AG04449 (cell line): Measurements from ENCODE around the gene KDM7A.
A peak's percentile ranks its signal among the peaks of the same experiment; 100 is the strongest.

Experiments used
- CTCF ChIA-PET: fragments of 350-600 bp; formaldehyde crosslinking; extraction: SDS; loops from one replicate; lab custom pipeline; 2021; ENCODE audit warnings: antibody characterized with exemption; lab: Yijun Ruan, JAX
- POLR2A ChIA-PET: fragments of 400-600, 350-600 bp; formaldehyde crosslinking; extraction: SDS; loops from one replicate; lab custom pipeline; 2020; ENCODE audit warnings: antibody characterized with exemption, inconsistent platforms; lab: Yijun Ruan, JAX
- DNase-seq: peaks from one replicate; pipeline ENCODE4 v3.0.0-alpha.2; 2010; ENCODE audit warnings: low read depth, low spot score
- H3K4me3 ChIP-seq: 2 replicates; pipeline ENCODE4 v1.5.1; 2011; ENCODE audit warnings: low read depth, mild to moderate bottlenecking, control low read depth, low read length
- CTCF ChIP-seq: IDR thresholded peaks from one replicate; pipeline ENCODE4 v1.5.1; 2011; ENCODE audit warnings: mild to moderate bottlenecking, moderate library complexity, low read length, control low read depth, inconsistent platforms; ENCODE audit not compliant: insufficient read depth; ENCODE audit errors: missing control alignments

Gene KDM7A

GRCh38 chr7:140182917-140183316 is 6.1 kb upstream of the KDM7A start:
- no peak for TF ChIP-seq CTCF
- no peak overlapping the region for H3K4me3 ChIP-seq
- DNase-seq: no peak
- ChIA-PET POLR2A (no interaction called here), CTCF (interaction anchor here (1.5 kb wide), 1 partner anchor 15 kb away, joined by 5 read pairs; no protein-coding TSS in a partner anchor)

- no peak for TF ChIP-seq CTCF
- ChIA-PET CTCF (no interaction called here), POLR2A (no interaction called here)
- no peak overlapping the region for H3K4me3 ChIP-seq
- no peak for DNase-seq
These were observed 2.6 kb upstream of the KDM7A start for GRCh38 chr7:140179339-140179738.

- TF ChIP-seq CTCF: no peak
- CTCF ChIA-PET: interaction anchor here (1.0 to 4.8 kb wide), 4 partner anchors 10 to 167 kb away, joined by 3 to 33 read pairs (median 4); no protein-coding TSS in a partner anchor
- POLR2A ChIA-PET: interaction anchor here (0.6 to 1.3 kb wide), 3 partner anchors 23 to 817 kb away, joined by 3 to 4 read pairs (median 3); partner anchors contain the start of gene LUC7L2
- DNase-seq: no peak
- H3K4me3 ChIP-seq: peak overlapping the region; percentile 66
These were observed 571 bp downstream of the KDM7A start for GRCh38 chr7:140176122-140176701.

- ChIA-PET POLR2A (interaction anchor here (0.6 kb wide), 4 partner anchors 8 to 141 kb away, joined by 3 read pairs; no protein-coding TSS in a partner anchor), CTCF (interaction anchor here (1.0 to 4.8 kb wide), 2 partner anchors 151 to 160 kb away, joined by 3 to 33 read pairs; no protein-coding TSS in a partner anchor)
- peak; percentile 68 for DNase-seq
- TF ChIP-seq CTCF: peak; percentile 78
- H3K4me3 ChIP-seq: peak overlapping the region; percentile 66
These were observed 1.3 kb downstream of the KDM7A start for GRCh38 chr7:140175221-140176121.

- POLR2A ChIA-PET: no interaction called here
- CTCF ChIA-PET: interaction anchor here (1.0 to 4.8 kb wide), 3 partner anchors 9 to 169 kb away, joined by 4 to 33 read pairs (median 5); no protein-coding TSS in a partner anchor
- no peak overlapping the region for H3K4me3 ChIP-seq
- no peak for TF ChIP-seq CTCF
- DNase-seq: no peak
These were observed 2.6 kb downstream of the KDM7A start for GRCh38 chr7:140174217-140174616.
